K562 (cell line): ENCODE measurements around the gene LUM. TPM values are rescaled to one million over a fixed set of nuclear protein-coding genes. Genes with fewer than 3 reads are reported as not detected.

ENCODE experiments used
- CTCF ChIP-seq, 3 experiments: IDR thresholded peaks in 2 of 3; conservative IDR thresholded peaks in 1 of 3; 2 replicates each; pipeline ENCODE4 v1.5.1; 2011 to 2012; ENCODE audit warnings: low read length in 3 of 3, mild to moderate bottlenecking in 3 of 3, control low read depth in 2 of 3, improper control_type of control experiment in 1 of 3, inconsistent platforms in 1 of 3, low read depth in 1 of 3, mixed read lengths in 1 of 3, moderate library complexity in 1 of 3; ENCODE audit not compliant: insufficient read depth in 2 of 3
- MYBL2 ChIP-seq, 2 experiments: fragments of 450-650 bp in 1 of 2; sonication (generic) in 1 of 2; formaldehyde crosslinking in 1 of 2; IDR thresholded peaks; 2 replicates each; pipeline versions ENCODE4 v1.6.1 to v1.8.1; 2017 to 2022; ENCODE audit warnings: borderline replicate concordance in 1 of 2, inconsistent platforms in 1 of 2, low read depth in 1 of 2, mild to moderate bottlenecking in 1 of 2, missing genetic modification reagents in 1 of 2, moderate library complexity in 1 of 2
- NCOA6 ChIP-seq: fragments of 450-650 bp; IDR thresholded peaks from 2 replicates; pipeline ENCODE4 v1.6.1; 2017; ENCODE audit warnings: mild to moderate bottlenecking
- NFYB ChIP-seq: IDR thresholded peaks from 2 replicates; pipeline ENCODE4 v1.6.1; 2011; ENCODE audit warnings: mild to moderate bottlenecking, moderate library complexity; ENCODE audit not compliant: insufficient read length; ENCODE audit errors: extremely low read depth
- RERE ChIP-seq: sonication (generic); formaldehyde crosslinking; IDR thresholded peaks from 2 replicates; pipeline ENCODE4 v1.8.0; 2023; ENCODE audit warnings: missing genetic modification reagents, mild to moderate bottlenecking, borderline replicate concordance
- SMARCA5 ChIP-seq: fragments of 450-650 bp; IDR thresholded peaks from 2 replicates; pipeline ENCODE4 v1.6.1; 2016
- SRSF7 ChIP-seq: fragments of 200-400 bp; formaldehyde crosslinking; optimal IDR thresholded peaks from 2 replicates; pipeline ENCODE3; 2017; ENCODE audit warnings: mild to moderate bottlenecking, low read depth, low read length
- ZNF121 ChIP-seq: sonication (generic); formaldehyde crosslinking; conservative IDR thresholded peaks from 2 replicates; pipeline ENCODE4 v1.8.0; 2022; ENCODE audit warnings: missing genetic modification reagents
- polyA plus RNA-seq, 8 experiments: library from polyadenylated mRNA; depleted of rRNA in 4 of 8; stranded (reverse) in 5 of 8; unstranded in 3 of 8; fragments of >200 nt; fragmentation: Nextera tagmentation in 2 of 8; fragmentation: Illumina TruSeq in 1 of 8; extraction: Ambion mirVana in 2 of 8; extraction: Trizol in 1 of 8; gene quantifications; 2 replicates each; pipeline versions ENCODE4 v1.2.1 to v1.2.3, GENCODE V29; 2011 to 2014; ENCODE audit warnings: inconsistent platforms in 1 of 8, missing spikeins in 1 of 8
- total RNA-seq, 7 experiments: library from RNA; depleted of rRNA in 6 of 7; stranded (reverse); fragments of >200 nt in 6 of 7; fragmentation: Illumina TruSeq in 2 of 7; extraction: Trizol in 2 of 7; gene quantifications; 2 replicates each; pipeline versions ENCODE4 v1.2.1 to v1.2.3, GENCODE V29; 2011 to 2021; ENCODE audit warnings: low replicate concordance in 1 of 7
- TF ChIP-seq, protein P1 (sequence below): fragments of 250-450 bp; sonication (Bioruptor Pico); IDR thresholded peaks from 2 replicates; pipeline ENCODE4 v1.5.0; 2021; ENCODE audit warnings: mild to moderate bottlenecking, moderate library complexity

LUM gene
- total and polyA plus RNA-seq, 9 of the 15 experiments (the other 6 are each of a cell fraction or from before 2014, with no cell fraction given) = 0.40 TPM; not detected in 8

DNA sequence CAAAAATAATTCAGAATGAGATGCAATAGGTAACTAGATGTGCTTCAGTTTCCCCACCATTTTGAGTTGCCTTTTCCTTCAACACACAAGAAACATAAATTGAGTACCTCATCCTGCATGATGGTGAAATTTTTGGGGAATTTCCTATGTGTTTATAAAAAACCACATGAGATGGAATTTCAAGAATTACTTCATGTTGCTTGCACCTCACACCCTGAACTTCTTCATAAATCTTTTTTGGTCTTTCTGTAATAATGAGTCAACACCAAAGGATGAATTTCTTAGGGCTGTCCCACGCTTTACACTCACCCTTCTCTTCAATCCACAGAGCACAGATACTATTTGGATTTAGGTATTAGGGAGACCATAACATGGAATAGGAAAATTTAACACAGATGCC, 22.6 kb upstream of the LUM start (continued):
- no peak for TF ChIP-seq SRSF7
- TF ChIP-seq ZNF121 (CRISPR knock-in tag) = no peak
- no peak for TF ChIP-seq NFYB
- TF ChIP-seq CTCF (IDR thresholded peaks at IDR 0.05 in 2 of 3, conservative IDR thresholded peaks at IDR 0.05 in 1 of 3; ENCODE audit: insufficient read depth in 2 of 3, low read depth in 1 of 3, low read length in 3 of 3) = no peak
- no peak for TF ChIP-seq MYBL2 (IDR thresholded peaks at IDR 0.05; ENCODE audit: low read depth)
- no peak for TF ChIP-seq MYBL2 (CRISPR knock-in tag; IDR thresholded peaks at IDR 0.05; ENCODE audit: borderline replicate concordance)
- TF ChIP-seq, protein P1, sequence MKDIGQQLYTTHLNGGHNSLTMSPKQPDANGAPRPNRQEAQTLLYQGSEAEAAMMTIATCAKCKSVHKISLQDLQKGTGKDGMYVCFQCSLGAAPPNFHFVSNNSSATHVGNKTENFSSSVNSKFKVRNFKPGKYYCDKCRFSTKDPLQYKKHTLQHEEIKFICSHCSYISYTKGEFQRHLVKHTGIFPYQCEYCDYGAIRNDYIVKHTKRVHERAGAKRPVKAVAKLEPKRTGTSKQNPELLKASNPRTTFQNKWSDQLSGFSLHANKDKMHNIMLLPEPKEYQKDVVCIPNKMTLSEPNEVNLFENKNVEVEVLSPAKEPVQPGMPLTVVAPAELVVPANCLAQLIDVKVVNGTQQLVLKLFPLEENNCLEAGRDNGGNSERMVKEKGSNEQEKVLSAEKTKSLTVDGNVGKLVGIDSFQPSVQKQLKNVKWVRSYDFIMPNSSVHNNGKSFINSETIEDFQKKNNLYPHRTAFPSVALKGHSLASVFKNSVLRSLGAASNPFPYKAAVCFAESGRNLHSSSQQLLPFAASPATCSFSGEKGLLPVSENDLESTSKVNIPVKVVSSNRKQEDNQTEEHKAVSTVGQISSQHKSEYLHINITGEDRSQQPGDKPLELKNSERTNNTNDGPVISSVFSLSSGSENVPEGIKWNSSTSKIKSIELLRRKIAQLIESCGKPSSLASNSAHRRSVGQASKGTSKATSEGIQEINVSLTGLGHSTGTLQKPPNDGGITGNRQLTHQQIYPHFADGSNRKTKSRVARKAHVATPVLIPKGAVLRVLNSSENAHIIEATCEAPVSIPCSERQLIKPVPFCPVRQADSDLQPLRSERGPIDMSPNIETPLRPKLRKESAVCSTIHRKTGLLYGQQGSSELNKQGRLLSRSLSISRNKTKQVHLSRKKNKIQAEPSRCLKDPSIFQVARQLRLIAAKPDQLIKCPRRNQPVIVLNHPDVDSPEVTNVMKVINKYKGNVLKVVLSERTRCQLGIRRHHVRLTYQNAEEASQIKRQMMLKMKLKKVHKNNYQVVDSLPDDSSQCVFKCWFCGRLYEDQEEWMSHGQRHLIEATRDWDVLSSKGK (CRISPR knock-in tag) = no peak
- no peak for TF ChIP-seq SMARCA5
- no peak for TF ChIP-seq NCOA6
- TF ChIP-seq RERE (CRISPR knock-in tag) = no peak
